Hepatocyte (in vitro differentiated cells): ENCODE data around the gene RAB27A. TPM values are rescaled to one million over a fixed set of nuclear protein-coding genes. Genes with fewer than 3 reads are reported as not detected.
"Not testable (repeated sequence)": the region's sequence is repeated elsewhere in the genome, so short reads cannot be mapped to it uniquely, and the experiment has no call there.

Source experiments
- DNase-seq: peaks from one replicate; pipeline ENCODE4 v3.0.0-alpha.2; 2016; ENCODE audit warnings: low spot score
- H2AFZ ChIP-seq: fragments of 200-600 bp; sonication (generic); 2 replicates; pipeline ENCODE4 v1.6.0; 2016; ENCODE audit warnings: antibody characterized with exemption, mild to moderate bottlenecking
- H3K27ac ChIP-seq: fragments of 200-600 bp; sonication (generic); 2 replicates; pipeline ENCODE4 v1.5.1; 2016; ENCODE audit warnings: mild to moderate bottlenecking
- H3K27me3 ChIP-seq: fragments of 200-600 bp; sonication (generic); 2 replicates; pipeline ENCODE4 v1.6.1; 2016
- H3K36me3 ChIP-seq: fragments of 200-600 bp; sonication (generic); replicated peaks from 2 replicates; pipeline ENCODE4 v1.5.1; 2016; ENCODE audit warnings: low read depth; ENCODE audit not compliant: insufficient read depth
- H3K4me1 ChIP-seq: fragments of 200-600 bp; sonication (generic); 2 replicates; pipeline ENCODE4 v1.5.1; 2016; ENCODE audit warnings: mild to moderate bottlenecking, moderate library complexity; ENCODE audit not compliant: insufficient read depth
- H3K4me2 ChIP-seq: fragments of 200-600 bp; sonication (generic); 2 replicates; pipeline ENCODE4 v1.6.0; 2016
- H3K4me3 ChIP-seq: fragments of 200-600 bp; sonication (generic); 2 replicates; pipeline ENCODE4 v1.5.1; 2016; ENCODE audit warnings: mild to moderate bottlenecking
- H3K79me2 ChIP-seq: fragments of 200-600 bp; sonication (generic); 2 replicates; pipeline ENCODE4 v1.6.0; 2017; ENCODE audit warnings: mild to moderate bottlenecking
- H3K9me2 ChIP-seq: fragments of 200-600 bp; sonication (generic); replicated peaks from 2 replicates; pipeline ENCODE4 v1.6.0; 2017; ENCODE audit warnings: mild to moderate bottlenecking; ENCODE audit not compliant: insufficient read depth
- H3K9me3 ChIP-seq: fragments of 200-600 bp; sonication (generic); 2 replicates; pipeline ENCODE4 v1.5.1; 2016; ENCODE audit warnings: low read depth, mild to moderate bottlenecking
- H4K20me1 ChIP-seq: fragments of 200-600 bp; sonication (generic); 2 replicates; pipeline ENCODE4 v1.6.0; 2016; ENCODE audit warnings: mild to moderate bottlenecking; ENCODE audit not compliant: insufficient read depth, poor library complexity, severe bottlenecking
- CTCF ChIP-seq: fragments of 200-600 bp; sonication (generic); IDR thresholded peaks from 2 replicates; pipeline ENCODE4 v1.5.1; 2016; ENCODE audit warnings: antibody characterized with exemption, mild to moderate bottlenecking; ENCODE audit not compliant: poor library complexity
- EZH2 ChIP-seq: fragments of 200-600 bp; sonication (generic); IDR thresholded peaks from 2 replicates; pipeline ENCODE4 v1.6.1; 2016; ENCODE audit warnings: antibody characterized with exemption, mild to moderate bottlenecking, borderline replicate concordance
- EZH2phosphoT487 ChIP-seq: fragments of 200-600 bp; sonication (generic); IDR thresholded peaks from one replicate; pipeline ENCODE4 v1.6.1; 2018; ENCODE audit warnings: antibody characterized with exemption, mild to moderate bottlenecking, low read depth, moderate library complexity; ENCODE audit not compliant: unreplicated experiment, severe bottlenecking
- WGBS: methylation state at CpG from one replicate; pipeline ENCODE4 v1.1.6; 2016; ENCODE audit warnings: low lambda C conversion rate; ENCODE audit errors: missing lambda C conversion rate; 5-methylcytosine and 5-hydroxymethylcytosine counted together
- polyA plus RNA-seq: library from polyadenylated mRNA; unstranded; fragments of >200 nt; fragmentation: Nextera tagmentation; extraction: Ambion mirVana; gene quantifications from 2 replicates; pipeline ENCODE4 v1.2.1, GENCODE V29; 2016
- total RNA-seq: library from RNA; depleted of rRNA; stranded (reverse); fragments of >200 nt; gene quantifications from 2 replicates; pipeline ENCODE4 v1.2.3, GENCODE V29; 2014

RAB27A gene
- total and polyA plus RNA-seq, 2 experiments from 2014 or later, result 10.5 to 16.6 TPM

GRCh38 chr15:55283379-55284147, 6.0 kb downstream of the RAB27A start:
- Histone ChIP-seq H3K27me3 (no peaks in the 10 kb centered on the region), H3K9me3 (no peaks in the 10 kb centered on the region), H3K4me1 (peaks cover 9% of the 10 kb centered on the region), H3K79me2 (peaks cover 75% of the 10 kb centered on the region), H3K9me2 (no peaks in the 10 kb centered on the region), H4K20me1 (no peaks in the 10 kb centered on the region), H3K27ac (no peak overlapping the region), H3K4me3 (no peak overlapping the region), H3K36me3 (no peaks in the 10 kb centered on the region), H2AFZ (no peak overlapping the region), H3K4me2 (no peak overlapping the region)
- TF ChIP-seq EZH2phosphoT487, result no peak
- TF ChIP-seq CTCF, result no peak
- no peak for TF ChIP-seq EZH2
- WGBS, result 79% methylated on average over 6 of the region's 6 CpGs
- no peak for DNase-seq

GRCh38 chr15:55282284-55282833, 7.3 kb downstream of the RAB27A start:
- H3K4me2 ChIP-seq, result no peak overlapping the region
- no peak for DNase-seq
- H3K9me2 ChIP-seq, result no peaks in the 10 kb centered on the region
- H3K36me3 ChIP-seq, result no peaks in the 10 kb centered on the region
- H3K27ac ChIP-seq, result peak overlapping the region; percentile 28
- no peaks in the 10 kb centered on the region for H3K9me3 ChIP-seq
- peaks cover 63% of the 10 kb centered on the region for H3K79me2 ChIP-seq
- no peak overlapping the region for H2AFZ ChIP-seq
- no peak overlapping the region for H3K4me3 ChIP-seq
- H3K4me1 ChIP-seq, result peaks cover 6% of the 10 kb centered on the region
- no peaks in the 10 kb centered on the region for H3K27me3 ChIP-seq
- TF ChIP-seq EZH2 (no peak), EZH2phosphoT487 (no peak)
- WGBS, result 80% methylated on average over 5 of the region's 5 CpGs
- H4K20me1 ChIP-seq, result no peaks in the 10 kb centered on the region

GRCh38 chr15:55281517-55282228, 7.9 kb downstream of the RAB27A start:
- TF ChIP-seq EZH2, result no peak
- TF ChIP-seq EZH2phosphoT487, result no peak
- no peak for TF ChIP-seq CTCF
- Histone ChIP-seq H3K27ac (peak overlapping the region; percentile 28), H4K20me1 (no peaks in the 10 kb centered on the region), H3K4me2 (no peak overlapping the region), H3K27me3 (no peaks in the 10 kb centered on the region), H3K36me3 (no peaks in the 10 kb centered on the region), H3K9me2 (no peaks in the 10 kb centered on the region), H2AFZ (no peak overlapping the region), H3K9me3 (no peaks in the 10 kb centered on the region), H3K4me3 (no peak overlapping the region), H3K4me1 (peaks cover 6% of the 10 kb centered on the region), H3K79me2 (peaks cover 61% of the 10 kb centered on the region)
- DNase-seq, result no peak

- DNase-seq, H3K4me2 ChIP-seq, H3K27me3 ChIP-seq, H3K9me3 ChIP-seq, H3K27ac ChIP-seq, H2AFZ ChIP-seq, H3K4me3 ChIP-seq, H4K20me1 ChIP-seq, H3K9me2 ChIP-seq, H3K36me3 ChIP-seq, H3K4me1 ChIP-seq: not testable (repeated sequence)
- H3K79me2 ChIP-seq, result peaks cover 58% of the 10 kb centered on the region
- WGBS, result 100% methylated on average over 2 of the region's 2 CpGs
These were observed 9.0 kb downstream of the RAB27A start for GRCh38 chr15:55280589-55280988.
